ENCODE results near the gene KATNIP. TPM values are rescaled to one million over a fixed set of nuclear protein-coding genes. Genes with fewer than 3 reads are reported as not detected.

The KATNIP gene
- total RNA-seq, 1 donor from 2014 or later = 20.5 TPM

DNA sequence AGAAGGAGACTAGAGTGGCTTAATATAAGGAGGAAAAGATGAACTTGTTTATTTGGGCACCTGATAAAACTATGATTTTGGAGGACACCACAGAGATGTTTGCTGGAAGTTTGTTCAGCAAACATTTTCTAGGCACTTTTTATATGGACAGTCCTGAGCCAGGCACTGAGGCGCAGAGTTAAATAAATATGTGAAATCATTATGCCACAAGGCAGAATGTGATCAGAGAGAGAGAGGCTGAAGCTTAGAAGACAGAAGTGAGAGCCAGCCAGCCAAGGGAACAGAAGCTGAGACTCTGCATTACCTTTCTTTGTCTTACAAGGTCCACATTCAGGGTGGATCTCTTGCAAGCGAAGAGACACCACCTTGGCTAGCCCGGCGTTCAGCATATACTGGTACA is 21.6 kb upstream of the KATNIP start:
- H3K4me3 Mint-ChIP-seq (ENCODE audit: unreplicated experiment) = no peak overlapping the region
- peaks cover 30% of the 10 kb centered on the region for H3K4me1 Mint-ChIP-seq (ENCODE audit: low read depth)
- DNase-seq (ENCODE audit: low spot score) = no peak
- no peaks in the 10 kb centered on the region for H3K9me3 Mint-ChIP-seq (ENCODE audit: low read depth)
- H3K27ac Mint-ChIP-seq (ENCODE audit: unreplicated experiment) = no peak overlapping the region
- no peaks in the 10 kb centered on the region for H3K27me3 Mint-ChIP-seq (ENCODE audit: low read depth)
- no peak for TF ChIP-seq CTCF (IDR thresholded peaks at IDR 0.05)
- peaks cover 51% of the 10 kb centered on the region for H3K36me3 Mint-ChIP-seq (ENCODE audit: low read depth)

DNA sequence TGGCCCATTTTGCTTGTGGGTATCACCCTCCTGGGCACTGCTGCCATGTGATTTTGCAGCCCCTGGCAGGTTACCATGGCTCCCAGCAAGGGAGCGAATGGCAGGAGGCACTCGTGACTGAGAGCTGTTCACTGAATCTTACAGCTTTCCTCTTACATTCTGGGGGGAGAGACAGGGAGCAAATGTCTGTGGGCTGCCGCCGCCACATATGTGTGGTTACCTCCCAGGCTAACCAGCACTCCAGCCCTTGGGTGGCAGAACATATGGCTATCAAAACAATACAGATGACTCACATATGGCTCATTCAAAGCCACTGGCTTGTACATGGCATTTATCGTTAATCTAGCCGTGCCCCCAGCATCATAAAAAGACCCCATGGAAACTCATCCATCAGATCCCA is 20.0 kb upstream of the KATNIP start:
- H3K36me3 Mint-ChIP-seq (ENCODE audit: low read depth) = peaks cover 64% of the 10 kb centered on the region
- H3K4me3 Mint-ChIP-seq (ENCODE audit: unreplicated experiment) = no peak overlapping the region
- H3K27me3 Mint-ChIP-seq (ENCODE audit: low read depth) = no peaks in the 10 kb centered on the region
- TF ChIP-seq CTCF (IDR thresholded peaks at IDR 0.05) = no peak
- peaks cover 30% of the 10 kb centered on the region for H3K4me1 Mint-ChIP-seq (ENCODE audit: low read depth)
- DNase-seq (ENCODE audit: low spot score) = no peak
- H3K27ac Mint-ChIP-seq (ENCODE audit: unreplicated experiment) = peak overlapping the region; percentile 84
- H3K9me3 Mint-ChIP-seq (ENCODE audit: low read depth) = no peaks in the 10 kb centered on the region

GRCh38 chr16:27531186-27531585 is 18.8 kb upstream of the KATNIP start:
- no peak overlapping the region for H3K4me3 Mint-ChIP-seq (ENCODE audit: unreplicated experiment)
- TF ChIP-seq CTCF (IDR thresholded peaks at IDR 0.05) = no peak
- H3K27ac Mint-ChIP-seq (ENCODE audit: unreplicated experiment) = no peak overlapping the region
- H3K27me3 Mint-ChIP-seq (ENCODE audit: low read depth) = no peaks in the 10 kb centered on the region
- no peaks in the 10 kb centered on the region for H3K9me3 Mint-ChIP-seq (ENCODE audit: low read depth)
- no peak for DNase-seq (ENCODE audit: low spot score)
- peaks cover 64% of the 10 kb centered on the region for H3K36me3 Mint-ChIP-seq (ENCODE audit: low read depth)
- H3K4me1 Mint-ChIP-seq (ENCODE audit: low read depth) = peaks cover 30% of the 10 kb centered on the region

GRCh38 chr16:27531826-27532800 is 17.8 kb upstream of the KATNIP start:
- H3K4me1 Mint-ChIP-seq (ENCODE audit: low read depth) = peaks cover 30% of the 10 kb centered on the region
- no peak overlapping the region for H3K27ac Mint-ChIP-seq (ENCODE audit: unreplicated experiment)
- H3K9me3 Mint-ChIP-seq (ENCODE audit: low read depth) = no peaks in the 10 kb centered on the region
- H3K27me3 Mint-ChIP-seq (ENCODE audit: low read depth) = no peaks in the 10 kb centered on the region
- no peak for TF ChIP-seq CTCF (IDR thresholded peaks at IDR 0.05)
- peaks cover 64% of the 10 kb centered on the region for H3K36me3 Mint-ChIP-seq (ENCODE audit: low read depth)
- DNase-seq (ENCODE audit: low spot score) = no peak
- H3K4me3 Mint-ChIP-seq (ENCODE audit: unreplicated experiment) = no peak overlapping the region

- Mint-ChIP-seq H3K27ac (ENCODE audit: unreplicated experiment) (no peak overlapping the region), H3K36me3 (ENCODE audit: low read depth) (peaks cover 64% of the 10 kb centered on the region), H3K9me3 (ENCODE audit: low read depth) (no peaks in the 10 kb centered on the region), H3K4me3 (ENCODE audit: unreplicated experiment) (no peak overlapping the region), H3K27me3 (ENCODE audit: low read depth) (no peaks in the 10 kb centered on the region), H3K4me1 (ENCODE audit: low read depth) (peaks cover 23% of the 10 kb centered on the region)
- no peak for TF ChIP-seq CTCF (IDR thresholded peaks at IDR 0.05)
- DNase-seq (ENCODE audit: low spot score) = no peak
These were observed 15.7 kb upstream of the KATNIP start for GRCh38 chr16:27534256-27534655.
